Measurements from ENCODE around the gene DAW1.
"Not testable (repeated sequence)": the region's sequence is repeated elsewhere in the genome, so short reads cannot be mapped to it uniquely, and the experiment has no call there.

The DAW1 gene, protein sequence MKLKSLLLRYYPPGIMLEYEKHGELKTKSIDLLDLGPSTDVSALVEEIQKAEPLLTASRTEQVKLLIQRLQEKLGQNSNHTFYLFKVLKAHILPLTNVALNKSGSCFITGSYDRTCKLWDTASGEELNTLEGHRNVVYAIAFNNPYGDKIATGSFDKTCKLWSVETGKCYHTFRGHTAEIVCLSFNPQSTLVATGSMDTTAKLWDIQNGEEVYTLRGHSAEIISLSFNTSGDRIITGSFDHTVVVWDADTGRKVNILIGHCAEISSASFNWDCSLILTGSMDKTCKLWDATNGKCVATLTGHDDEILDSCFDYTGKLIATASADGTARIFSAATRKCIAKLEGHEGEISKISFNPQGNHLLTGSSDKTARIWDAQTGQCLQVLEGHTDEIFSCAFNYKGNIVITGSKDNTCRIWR

GRCh38 chr2:227871375-227871791 lies at the start of gene DAW1:
Gene DAW1 (plus strand): TSS chr2:227871631. CDS start chr2:227871690, 59 bp downstream.
- peak; percentile 26 for DNase-seq

GRCh38 chr2:227822416-227823003 lies 48.9 kb upstream of the DAW1 start:
- DNase-seq: no peak

- DNase-seq: no peak
These were observed 47.5 kb upstream of the DAW1 start for GRCh38 chr2:227823922-227824321.

DNA sequence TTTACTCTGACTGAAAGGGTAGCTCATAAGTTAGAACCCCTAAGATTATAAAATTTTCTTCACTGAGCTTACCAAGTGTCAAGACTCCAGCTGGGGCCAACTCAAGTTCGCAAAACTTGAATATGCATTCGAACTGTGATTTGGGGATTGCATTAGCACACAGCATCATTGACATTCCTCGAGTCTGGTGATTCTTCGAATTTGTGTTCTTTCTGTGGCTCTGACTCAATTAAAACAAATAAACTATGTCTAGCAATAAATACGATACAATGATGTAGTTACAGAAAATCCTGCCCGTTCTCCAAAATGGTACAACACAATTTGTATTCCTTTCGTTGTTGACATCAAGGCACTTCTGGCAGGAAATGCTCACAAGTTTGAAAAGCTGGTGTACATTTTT lies 46.7 kb upstream of the DAW1 start:
- no peak for DNase-seq

- no peak for DNase-seq
These were observed 45.4 kb upstream of the DAW1 start for GRCh38 chr2:227826019-227826521.

GRCh38 chr2:227826563-227826962 lies 44.9 kb upstream of the DAW1 start:
- DNase-seq: no peak

GRCh38 chr2:227827143-227827542 lies 44.3 kb upstream of the DAW1 start:
- DNase-seq: no peak

- no peak for DNase-seq
These were observed 42.9 kb upstream of the DAW1 start for GRCh38 chr2:227828477-227828912.

GRCh38 chr2:227829337-227829736 lies 42.1 kb upstream of the DAW1 start:
- no peak for DNase-seq

DNA sequence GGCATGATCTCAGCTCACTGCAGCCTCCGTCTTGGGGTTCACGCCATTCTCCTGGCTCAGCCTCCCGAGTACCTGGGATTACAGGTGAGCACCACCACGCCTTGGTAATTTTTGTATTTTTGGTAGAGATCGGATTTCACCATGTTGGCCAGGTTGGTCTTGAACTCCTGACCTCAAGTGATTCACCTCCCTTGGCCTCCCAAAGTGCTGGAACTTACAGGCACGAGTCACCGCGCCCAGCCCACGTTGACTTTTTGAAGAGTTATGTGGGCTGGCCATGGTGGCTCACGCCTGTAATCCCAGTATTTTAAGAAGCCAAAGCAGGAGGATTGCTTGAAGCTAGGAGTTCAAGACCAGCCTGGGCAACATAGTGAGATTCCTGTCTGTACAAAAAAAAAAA lies 37.0 kb upstream of the DAW1 start:
- DNase-seq: no peak

DNA sequence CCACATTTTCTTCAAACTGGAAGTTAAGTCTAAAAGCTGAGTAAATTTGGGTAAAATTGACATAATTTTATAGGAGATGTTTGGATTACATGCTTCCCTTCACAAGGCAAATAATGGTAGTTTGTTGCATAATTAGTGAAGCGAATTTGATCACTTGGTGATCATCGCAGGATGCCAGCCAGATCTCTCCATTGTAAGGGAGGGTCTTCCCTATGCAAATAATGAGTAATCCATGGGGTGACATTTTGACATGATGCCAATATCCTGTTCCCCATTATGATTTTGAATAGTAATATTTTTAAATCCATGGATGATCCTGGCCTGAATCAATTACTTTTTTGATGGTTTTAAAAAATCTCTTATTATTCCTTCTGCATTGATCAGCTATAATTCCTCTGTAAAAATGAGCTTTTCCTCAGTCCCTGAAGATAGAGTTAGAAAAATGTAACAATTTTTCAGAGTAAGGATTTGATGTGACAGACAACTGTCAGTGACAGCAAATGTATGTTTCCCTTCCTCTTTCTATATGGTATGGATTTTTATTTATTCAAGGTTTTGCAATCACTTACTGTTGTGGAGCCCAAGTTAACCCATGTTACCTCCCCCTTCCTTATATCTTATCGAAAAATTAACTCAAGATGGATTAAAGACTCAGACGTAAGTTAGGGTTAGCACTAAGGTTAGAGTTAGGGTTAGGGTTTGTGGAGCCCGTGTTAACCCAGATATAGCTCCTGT lies 36.3 kb upstream of the DAW1 start:
- no peak for DNase-seq

- DNase-seq: not testable (repeated sequence)
These were observed 31.9 kb upstream of the DAW1 start for GRCh38 chr2:227839339-227840129.

GRCh38 chr2:227846831-227847230 lies 24.6 kb upstream of the DAW1 start:
- DNase-seq: no peak

DNA sequence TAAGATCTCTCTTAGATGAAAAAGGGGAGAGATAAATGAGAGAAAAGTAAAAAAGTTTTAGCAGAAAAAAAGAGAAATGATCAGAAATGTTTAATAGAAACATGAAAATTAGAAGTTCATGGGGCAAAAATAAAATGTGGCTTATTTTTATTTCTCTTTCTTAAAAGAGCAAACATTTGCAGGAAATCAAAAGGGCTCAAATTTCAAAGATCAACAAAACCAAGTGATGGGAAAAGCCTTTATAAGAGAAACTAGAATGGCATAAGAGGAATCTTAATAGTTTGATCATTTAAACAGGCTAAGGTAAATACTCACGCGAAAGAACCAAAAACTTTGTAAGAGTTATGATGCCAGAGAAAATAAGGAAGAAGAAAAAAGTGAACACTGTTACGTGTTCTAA lies 23.3 kb upstream of the DAW1 start:
- DNase-seq: no peak

- no peak for DNase-seq
These were observed 22.8 kb upstream of the DAW1 start for GRCh38 chr2:227848586-227848985.

DNA sequence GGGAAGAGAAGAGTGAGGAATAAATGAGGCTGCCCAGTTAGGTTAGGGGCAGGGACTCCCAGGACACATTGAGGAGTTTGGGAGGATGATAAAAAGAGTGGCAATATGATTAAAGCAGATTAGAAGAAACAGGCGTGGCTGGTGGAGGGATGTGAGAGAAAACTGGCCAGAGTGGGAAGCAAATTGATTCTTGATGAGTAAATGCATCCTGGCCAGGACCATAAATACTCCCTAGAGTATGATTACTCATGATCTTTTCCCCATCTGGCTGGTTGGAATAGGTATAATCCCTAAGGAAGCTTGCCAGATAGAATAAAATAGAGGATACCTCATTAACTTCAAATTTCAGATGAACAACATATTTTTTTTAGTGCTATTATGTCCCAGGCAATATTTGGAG lies 21.5 kb upstream of the DAW1 start:
- DNase-seq: no peak

GRCh38 chr2:227853204-227853629 lies 18.2 kb upstream of the DAW1 start:
- no peak for DNase-seq

GRCh38 chr2:227853765-227854271 lies 17.6 kb upstream of the DAW1 start:
- no peak for DNase-seq

DNA sequence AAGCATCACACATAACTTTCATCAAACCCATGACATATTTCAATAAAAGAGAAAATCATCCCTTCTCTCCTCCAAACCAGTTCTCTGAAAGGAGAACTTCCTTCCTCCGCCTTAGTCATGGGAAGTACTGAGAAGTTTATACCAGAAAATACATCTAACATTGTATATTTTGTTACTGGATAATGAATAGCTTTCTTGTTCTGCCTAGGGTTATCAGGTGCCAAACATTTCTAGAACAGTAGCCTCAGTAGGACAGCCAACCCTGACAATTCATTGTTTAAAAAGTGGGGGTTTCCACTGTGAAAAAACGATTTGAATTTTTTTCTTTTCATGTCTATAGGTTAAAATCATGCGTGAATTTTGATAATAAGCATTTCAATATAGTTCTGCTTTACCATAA lies 16.0 kb upstream of the DAW1 start:
- DNase-seq: no peak

- DNase-seq: no peak
These were observed 14.7 kb upstream of the DAW1 start for GRCh38 chr2:227856697-227857096.

- DNase-seq: no peak
These were observed 11.2 kb upstream of the DAW1 start for GRCh38 chr2:227860221-227860641.

- DNase-seq: no peak
These were observed 10.4 kb upstream of the DAW1 start for GRCh38 chr2:227861011-227861410.
